H9 (cell line): ENCODE results near the gene TTC27. TPM values are rescaled to one million over a fixed set of nuclear protein-coding genes. Genes with fewer than 3 reads are reported as not detected.

Source experiments
- DNase-seq: peaks from one replicate; pipeline ENCODE4 v3.0.0-alpha.2; 2017
- H2AFZ ChIP-seq: one replicate; pipeline ENCODE4 v1.6.1; 2013; ENCODE audit warnings: mild to moderate bottlenecking, low read length, control low read depth, moderate library complexity
- H2AK5ac ChIP-seq: 2 replicates; pipeline ENCODE4 v1.6.1; 2013; ENCODE audit warnings: low read length, control low read depth, mixed read lengths; ENCODE audit not compliant: insufficient read length
- H2BK120ac ChIP-seq: one replicate; pipeline ENCODE4 v1.6.1; 2013; ENCODE audit warnings: low read depth, mild to moderate bottlenecking, low read length, control low read depth, inconsistent platforms; ENCODE audit not compliant: poor library complexity, severe bottlenecking
- H2BK12ac ChIP-seq: 2 replicates; pipeline ENCODE4 v1.6.1; 2013; ENCODE audit warnings: low read length, control low read depth, mixed read lengths, low read depth; ENCODE audit not compliant: insufficient read length
- H2BK15ac ChIP-seq: 2 replicates; pipeline ENCODE4 v1.6.1; 2013; ENCODE audit warnings: low read depth, low read length, control low read depth
- H2BK20ac ChIP-seq: one replicate; pipeline ENCODE4 v1.6.1; 2013; ENCODE audit warnings: low read depth, mild to moderate bottlenecking, low read length, control low read depth, inconsistent platforms; ENCODE audit not compliant: poor library complexity, severe bottlenecking
- H2BK5ac ChIP-seq: 2 replicates; pipeline ENCODE4 v1.6.1; 2013; ENCODE audit warnings: low read length, control low read depth, mixed read lengths; ENCODE audit not compliant: insufficient read length
- H3K14ac ChIP-seq: 2 replicates; pipeline ENCODE4 v1.6.1; 2013; ENCODE audit warnings: low read length, control low read depth; ENCODE audit not compliant: insufficient read depth
- H3K18ac ChIP-seq: 2 replicates; pipeline ENCODE4 v1.6.1; 2013; ENCODE audit warnings: low read depth, mild to moderate bottlenecking, mixed read lengths, low read length, control low read depth; ENCODE audit not compliant: insufficient read length
- H3K23ac ChIP-seq: 2 replicates; pipeline ENCODE4 v1.6.1; 2013; ENCODE audit warnings: low read length, control low read depth, mixed read lengths, low read depth; ENCODE audit not compliant: insufficient read length
- H3K23me2 ChIP-seq: 2 replicates; pipeline ENCODE4 v1.6.1; 2013; ENCODE audit warnings: low read depth, mild to moderate bottlenecking, mixed read lengths, low read length, control low read depth; ENCODE audit not compliant: insufficient read length, poor library complexity, severe bottlenecking
- H3K27ac ChIP-seq: 2 replicates; pipeline ENCODE4 v1.5.1; 2013; ENCODE audit warnings: low read length, control low read depth, mixed read lengths, low read depth; ENCODE audit not compliant: insufficient read length
- H3K27me3 ChIP-seq: 2 replicates; pipeline ENCODE4 v1.6.1; 2013; ENCODE audit warnings: low read length, control low read depth, inconsistent platforms; ENCODE audit not compliant: insufficient read depth
- H3K4ac ChIP-seq: 2 replicates; pipeline ENCODE4 v1.6.1; 2013; ENCODE audit warnings: low read depth, mild to moderate bottlenecking, control low read depth, inconsistent platforms, low read length, moderate library complexity
- H3K4me1 ChIP-seq: 2 replicates; pipeline ENCODE4 v1.6.1; 2013; ENCODE audit warnings: low read length, control low read depth, inconsistent platforms; ENCODE audit not compliant: insufficient read depth
- H3K4me2 ChIP-seq: 2 replicates; pipeline ENCODE4 v1.6.1; 2013; ENCODE audit warnings: low read length, control low read depth, mixed read lengths; ENCODE audit not compliant: insufficient read length, insufficient read depth
- H3K56ac ChIP-seq: 2 replicates; pipeline ENCODE4 v1.6.1; 2013; ENCODE audit warnings: low read depth, mild to moderate bottlenecking, mixed read lengths, low read length, control low read depth; ENCODE audit not compliant: insufficient read length
- H3K79me1 ChIP-seq: 2 replicates; pipeline ENCODE4 v1.6.1; 2013; ENCODE audit warnings: low read depth, mild to moderate bottlenecking, moderate library complexity, low read length, control low read depth, inconsistent platforms; ENCODE audit not compliant: insufficient read depth, poor library complexity, severe bottlenecking
- H3K79me2 ChIP-seq: 2 replicates; pipeline ENCODE4 v1.6.1; 2013; ENCODE audit warnings: low read length, control low read depth, inconsistent platforms; ENCODE audit not compliant: insufficient read depth
- H3K9ac ChIP-seq: 2 replicates; pipeline ENCODE4 v1.6.1; 2013; ENCODE audit warnings: low read length, control low read depth, mixed read lengths; ENCODE audit not compliant: insufficient read length; ENCODE audit errors: extremely low read depth
- H3K9me3 ChIP-seq: one replicate; pipeline ENCODE4 v1.6.1; 2013; ENCODE audit warnings: low read depth, low read length, inconsistent platforms; ENCODE audit not compliant: control insufficient read depth
- H3T11ph ChIP-seq: one replicate; pipeline ENCODE4 v1.6.1; 2013; ENCODE audit warnings: mild to moderate bottlenecking, low read length, control low read depth, inconsistent platforms
- H4K20me1 ChIP-seq: one replicate; pipeline ENCODE4 v1.6.1; 2013; ENCODE audit not compliant: control insufficient read depth, insufficient read length, insufficient read depth
- H4K5ac ChIP-seq: 2 replicates; pipeline ENCODE4 v1.6.1; 2013; ENCODE audit warnings: low read depth, mild to moderate bottlenecking, mixed read lengths, low read length, control low read depth; ENCODE audit not compliant: insufficient read length
- H4K8ac ChIP-seq: replicated peaks from 2 replicates; pipeline ENCODE4 v1.6.1; 2013; ENCODE audit warnings: low read length, control low read depth, mixed read lengths, low read depth; ENCODE audit not compliant: insufficient read length
- H4K91ac ChIP-seq: 2 replicates; pipeline ENCODE4 v1.6.1; 2013; ENCODE audit warnings: low read depth, mild to moderate bottlenecking, moderate library complexity, mixed read lengths, low read length, control low read depth; ENCODE audit not compliant: insufficient read length
- H3K27ac Mint-ChIP-seq, 3 experiments: 2 replicates in 2 of 3; 3 replicates in 1 of 3; pipeline ENCODE4 v1.8.0; 2020 to 2021; ENCODE audit warnings: mixed read lengths in 3 of 3, mild to moderate bottlenecking in 1 of 3, moderate library complexity in 1 of 3
- H3K27me3 Mint-ChIP-seq: 2 replicates; pipeline ENCODE4 v1.8.0; 2021; ENCODE audit warnings: low read depth, mild to moderate bottlenecking, moderate library complexity, mixed read lengths
- H3K36me3 Mint-ChIP-seq, 3 experiments: 2 replicates in 2 of 3; 3 replicates in 1 of 3; pipeline ENCODE4 v1.8.0; 2020 to 2021; ENCODE audit warnings: low read depth in 3 of 3, mixed read lengths in 3 of 3; ENCODE audit not compliant: insufficient read depth in 1 of 3
- H3K4me1 Mint-ChIP-seq, 2 experiments: 2 replicates each; pipeline ENCODE4 v1.8.0; 2020; ENCODE audit warnings: mixed read lengths in 2 of 2
- H3K4me3 Mint-ChIP-seq, 2 experiments: 2 replicates in 1 of 2; 3 replicates in 1 of 2; pipeline ENCODE4 v1.8.0; 2020 to 2021; ENCODE audit warnings: mild to moderate bottlenecking in 2 of 2, mixed read lengths in 2 of 2, moderate library complexity in 1 of 2
- H3K9me3 Mint-ChIP-seq, 2 experiments: 2 replicates in 1 of 2; 3 replicates in 1 of 2; pipeline ENCODE4 v1.8.0; 2020; ENCODE audit warnings: mild to moderate bottlenecking in 2 of 2, mixed read lengths in 2 of 2, moderate library complexity in 1 of 2
- CTCF ChIP-seq: fragments of 200-600 bp; sonication (generic); conservative IDR thresholded peaks from 3 replicates; pipeline ENCODE4 v1.8.0; 2021; ENCODE audit warnings: antibody characterized with exemption, mild to moderate bottlenecking
- WGBS: extraction: QIAGEN DNeasy Blood & Tissue Kit; methylation state at CpG from one replicate; pipeline ENCODE4 v1.1.7; 2013; ENCODE audit warnings: missing lambda C conversion rate, low lambda C conversion rate, mixed read lengths; ENCODE audit not compliant: insufficient read length; ENCODE audit errors: extremely low coverage; 5-methylcytosine and 5-hydroxymethylcytosine counted together
- total RNA-seq: library from RNA; stranded (reverse); gene quantifications from 2 replicates; pipeline ENCODE4 v1.2.1, GENCODE V29; 2021

Gene TTC27
- total RNA-seq, 1 experiment from 2014 or later: 26.0 TPM

GRCh38 chr2:32739664-32740063 lies 111.8 kb downstream of the TTC27 start:
- Histone ChIP-seq H4K91ac (no peak overlapping the region), H3K27me3 (no peaks in the 10 kb centered on the region), H4K20me1 (no peaks in the 10 kb centered on the region), H2BK20ac (no peak overlapping the region), H2AK5ac (no peak overlapping the region), H3K9me3 (no peaks in the 10 kb centered on the region), H3K14ac (no peak overlapping the region), H3K23me2 (no peaks in the 10 kb centered on the region), H3K27ac (no peak overlapping the region), H2BK15ac (no peak overlapping the region), H3K9ac (no peak overlapping the region), H4K8ac (no peak overlapping the region), H3K56ac (no peak overlapping the region), H2BK120ac (no peak overlapping the region), H3K4me1 (no peaks in the 10 kb centered on the region), H2BK12ac (no peak overlapping the region), H3K18ac (no peak overlapping the region), H3K79me1 (no peaks in the 10 kb centered on the region), H3T11ph (no peak overlapping the region), H2BK5ac (no peak overlapping the region), H3K79me2 (no peaks in the 10 kb centered on the region), H3K23ac (no peak overlapping the region), H4K5ac (no peak overlapping the region), H3K4ac (no peak overlapping the region), H2AFZ (no peak overlapping the region), H3K4me2 (no peak overlapping the region)
- Mint-ChIP-seq H3K4me1 (peaks cover 0 to 2% of the 10 kb centered on the region in 2 experiments; a peak in 1 of 4 replicates), H3K27ac (no peak overlapping the region), H3K36me3 (peaks cover 0 to 10% (median 4%) of the 10 kb centered on the region in 3 experiments; a peak in 2 of 7 replicates), H3K27me3 (no peaks in the 10 kb centered on the region), H3K9me3 (no peaks in the 10 kb centered on the region), H3K4me3 (no peak overlapping the region)
- no CpG with 5 or more reads among the region's 2 CpGs for WGBS
- no peak for TF ChIP-seq CTCF
- DNase-seq: no peak
